Measurements from ENCODE around the gene ANKLE2. TPM values are rescaled to one million over a fixed set of nuclear protein-coding genes. Genes with fewer than 3 reads are reported as not detected.
A peak's percentile ranks its signal among the peaks of the same experiment; 100 is the strongest.

ANKLE2 gene
- total and polyA plus RNA-seq, 2 of the 13 experiments (the other 11 are each of a cell fraction or from before 2014, with no cell fraction given) = 35.3 to 37.1 TPM

GRCh38 chr12:132761921-132762583 is 420 bp upstream of the ANKLE2 start (continued):
- 0 out of 2 replicates have a peak, but pooled peaks have one; percentile 22 for TF ChIP-seq ZBTB26 (CRISPR knock-in tag; IDR thresholded peaks at IDR 0.05; ENCODE audit: borderline replicate concordance)
- TF ChIP-seq ZBTB25 (CRISPR knock-in tag; IDR thresholded peaks at IDR 0.05) = peak; percentile 82
- peak; percentile 52; the same call in 1 of the 2 replicates for TF ChIP-seq TFE3 (CRISPR knock-in tag; IDR thresholded peaks at IDR 0.05)
- peak; percentile 80; the same call in 1 of the 2 replicates for TF ChIP-seq YEATS4 (CRISPR knock-in tag; IDR thresholded peaks at IDR 0.05; ENCODE audit: borderline replicate concordance)
- TF ChIP-seq UBTF (CRISPR knock-in tag; IDR thresholded peaks at IDR 0.05) = peak; percentile 99
- peak; percentile 51 for TF ChIP-seq CTCF (CRISPR knock-in tag; IDR thresholded peaks at IDR 0.05)
- TF ChIP-seq POLR2AphosphoS5 (IDR thresholded peaks at IDR 0.05; ENCODE audit: low read depth, low read length) = peak; percentile 75
- TF ChIP-seq ZNF574 (CRISPR knock-in tag; IDR thresholded peaks at IDR 0.05) = peak; percentile 77
- no peak for TF ChIP-seq ARID2 (CRISPR knock-in tag; IDR thresholded peaks at IDR 0.05; ENCODE audit: borderline replicate concordance)
- peak; percentile 64; the same call in 1 of the 2 replicates for TF ChIP-seq THAP9 (CRISPR knock-in tag; IDR thresholded peaks at IDR 0.05; ENCODE audit: borderline replicate concordance)
- no peak; the same call in 1 of the 2 replicates for TF ChIP-seq FOXK1 (CRISPR knock-in tag; IDR thresholded peaks at IDR 0.05; ENCODE audit: borderline replicate concordance, low read depth)
- peak; percentile 94 for TF ChIP-seq ZFX (CRISPR knock-in tag; IDR thresholded peaks at IDR 0.05; ENCODE audit: low read depth)
- peak; percentile 63 for TF ChIP-seq KAT8 (CRISPR knock-in tag; IDR thresholded peaks at IDR 0.05)
